Stomach (tissue), 4 donors: ENCODE data around the gene ZCCHC14.

Experiments used
- EP300 ChIP-seq: sonication (generic); formaldehyde crosslinking; IDR thresholded peaks from one replicate; pipeline ENCODE4 v1.6.1; 2017; ENCODE audit warnings: antibody characterized with exemption
- POLR2A ChIP-seq, 4 donors: fragments of 450-650 bp; IDR thresholded peaks; one replicate each; pipeline ENCODE4 v1.6.1; 2016; ENCODE audit warnings: antibody characterized with exemption in 4 of 4, control low read depth in 2 of 4, mild to moderate bottlenecking in 1 of 4, moderate library complexity in 1 of 4
- POLR2AphosphoS5 ChIP-seq, 3 donors: sonication (generic); formaldehyde crosslinking; IDR thresholded peaks; one replicate each; pipeline ENCODE4 v1.6.1; 2016; ENCODE audit warnings: antibody characterized with exemption in 3 of 3
- TF ChIP-seq, protein P1 (sequence below), 7 experiments: fragments of 450-650 bp in 4 of 7; fragments of 200-600 bp in 3 of 7; sonication (generic) in 3 of 7; IDR thresholded peaks; one replicate each; pipeline ENCODE4 v1.5.1; 2016 to 2019; ENCODE audit warnings: antibody characterized with exemption in 7 of 7, control low read depth in 2 of 7, mild to moderate bottlenecking in 1 of 7

DNA sequence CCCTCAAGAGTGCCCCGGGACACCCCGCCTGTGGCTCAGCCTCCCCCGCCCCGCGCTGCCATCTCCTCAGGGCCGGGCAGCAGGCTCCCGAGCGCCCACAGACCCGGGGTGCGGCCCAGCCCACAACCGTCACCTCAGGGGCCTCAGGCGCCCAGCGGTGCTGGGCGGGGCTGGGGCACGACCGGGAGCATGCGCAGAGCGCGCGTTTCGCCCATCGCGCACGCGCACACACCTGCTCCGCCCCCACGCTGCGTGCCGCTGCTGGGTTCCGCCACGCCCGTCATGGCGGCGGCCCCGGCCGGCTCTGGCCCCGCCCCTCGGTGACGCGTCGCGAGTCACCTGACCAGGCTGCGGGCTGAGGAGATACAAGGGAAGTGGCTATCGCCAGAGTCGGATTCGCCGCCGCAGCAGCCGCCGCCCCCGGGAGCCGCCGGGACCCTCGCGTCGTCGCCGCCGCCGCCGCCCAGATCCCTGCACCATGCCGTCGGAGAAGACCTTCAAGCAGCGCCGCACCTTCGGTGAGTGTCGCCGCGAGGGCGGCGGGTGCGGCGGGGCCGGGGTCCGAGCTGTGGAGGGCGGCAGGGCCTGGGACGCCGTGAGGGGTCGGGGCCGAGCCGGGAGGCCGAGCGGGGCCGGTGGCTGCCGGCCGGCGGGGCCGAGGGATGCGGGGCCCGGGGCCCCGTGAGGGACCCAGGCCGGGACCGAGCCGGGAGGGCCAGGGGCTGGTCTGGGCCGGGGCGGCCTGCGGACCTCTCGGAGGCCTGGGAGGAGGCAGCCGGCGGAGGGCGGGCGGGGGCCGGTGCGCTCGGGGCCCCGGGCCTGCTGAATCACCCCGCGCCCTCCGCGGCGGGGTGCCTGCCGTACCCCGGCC lies 100.6 kb downstream of the ZCCHC14 start, which contains the start of gene MAP1LC3B:
- TF ChIP-seq, protein P1, sequence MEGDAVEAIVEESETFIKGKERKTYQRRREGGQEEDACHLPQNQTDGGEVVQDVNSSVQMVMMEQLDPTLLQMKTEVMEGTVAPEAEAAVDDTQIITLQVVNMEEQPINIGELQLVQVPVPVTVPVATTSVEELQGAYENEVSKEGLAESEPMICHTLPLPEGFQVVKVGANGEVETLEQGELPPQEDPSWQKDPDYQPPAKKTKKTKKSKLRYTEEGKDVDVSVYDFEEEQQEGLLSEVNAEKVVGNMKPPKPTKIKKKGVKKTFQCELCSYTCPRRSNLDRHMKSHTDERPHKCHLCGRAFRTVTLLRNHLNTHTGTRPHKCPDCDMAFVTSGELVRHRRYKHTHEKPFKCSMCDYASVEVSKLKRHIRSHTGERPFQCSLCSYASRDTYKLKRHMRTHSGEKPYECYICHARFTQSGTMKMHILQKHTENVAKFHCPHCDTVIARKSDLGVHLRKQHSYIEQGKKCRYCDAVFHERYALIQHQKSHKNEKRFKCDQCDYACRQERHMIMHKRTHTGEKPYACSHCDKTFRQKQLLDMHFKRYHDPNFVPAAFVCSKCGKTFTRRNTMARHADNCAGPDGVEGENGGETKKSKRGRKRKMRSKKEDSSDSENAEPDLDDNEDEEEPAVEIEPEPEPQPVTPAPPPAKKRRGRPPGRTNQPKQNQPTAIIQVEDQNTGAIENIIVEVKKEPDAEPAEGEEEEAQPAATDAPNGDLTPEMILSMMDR (IDR thresholded peaks at IDR 0.05): no peak
- TF ChIP-seq POLR2AphosphoS5 (IDR thresholded peaks at IDR 0.05) (peak; percentile 99 to 100 (median 100)), EP300 (no peak), POLR2A (IDR thresholded peaks at IDR 0.05) (peak in 2 of 4 donors; percentile 86 to 95)
